ENCODE results near the gene HS6ST2.
A peak's percentile ranks its signal among the peaks of the same experiment; 100 is the strongest.

Gene HS6ST2

GRCh38 chrX:132664273-132664672 is 294.2 kb downstream of the HS6ST2 start:
- H3K4me3 ChIP-seq (replicated peaks; ENCODE audit: low read depth, low read length) = no peak overlapping the region
- TF ChIP-seq, protein P1, sequence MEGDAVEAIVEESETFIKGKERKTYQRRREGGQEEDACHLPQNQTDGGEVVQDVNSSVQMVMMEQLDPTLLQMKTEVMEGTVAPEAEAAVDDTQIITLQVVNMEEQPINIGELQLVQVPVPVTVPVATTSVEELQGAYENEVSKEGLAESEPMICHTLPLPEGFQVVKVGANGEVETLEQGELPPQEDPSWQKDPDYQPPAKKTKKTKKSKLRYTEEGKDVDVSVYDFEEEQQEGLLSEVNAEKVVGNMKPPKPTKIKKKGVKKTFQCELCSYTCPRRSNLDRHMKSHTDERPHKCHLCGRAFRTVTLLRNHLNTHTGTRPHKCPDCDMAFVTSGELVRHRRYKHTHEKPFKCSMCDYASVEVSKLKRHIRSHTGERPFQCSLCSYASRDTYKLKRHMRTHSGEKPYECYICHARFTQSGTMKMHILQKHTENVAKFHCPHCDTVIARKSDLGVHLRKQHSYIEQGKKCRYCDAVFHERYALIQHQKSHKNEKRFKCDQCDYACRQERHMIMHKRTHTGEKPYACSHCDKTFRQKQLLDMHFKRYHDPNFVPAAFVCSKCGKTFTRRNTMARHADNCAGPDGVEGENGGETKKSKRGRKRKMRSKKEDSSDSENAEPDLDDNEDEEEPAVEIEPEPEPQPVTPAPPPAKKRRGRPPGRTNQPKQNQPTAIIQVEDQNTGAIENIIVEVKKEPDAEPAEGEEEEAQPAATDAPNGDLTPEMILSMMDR (IDR thresholded peaks at IDR 0.05; ENCODE audit: low read length, missing control alignments) = no peak
- DNase-seq (ENCODE audit: low read depth) = no peak

DNA sequence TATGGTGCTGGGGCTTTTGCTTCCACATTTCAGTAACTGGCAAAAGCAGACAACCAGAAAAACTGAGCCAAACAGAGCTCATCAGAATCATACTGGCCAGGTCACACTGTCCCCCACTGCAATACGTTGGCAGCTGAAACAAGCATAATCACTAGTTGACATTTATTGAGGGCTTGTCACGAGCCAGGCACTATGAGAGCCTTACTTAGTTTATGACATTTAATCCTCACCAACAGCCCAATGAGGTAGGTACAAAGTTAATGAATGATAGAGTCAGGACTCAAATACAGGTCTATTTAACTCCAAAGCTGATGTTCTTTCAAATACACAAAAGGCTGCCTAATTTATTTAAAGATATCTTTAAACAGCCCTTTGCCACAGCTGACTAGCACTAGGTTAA is 295.6 kb downstream of the HS6ST2 start:
- H3K4me3 ChIP-seq (replicated peaks; ENCODE audit: low read depth, low read length) = no peak overlapping the region
- TF ChIP-seq, protein P1 (IDR thresholded peaks at IDR 0.05; ENCODE audit: low read length, missing control alignments) = no peak
- DNase-seq (ENCODE audit: low read depth) = no peak

- TF ChIP-seq, protein P1 (IDR thresholded peaks at IDR 0.05; ENCODE audit: low read length, missing control alignments) = no peak
- no peak for DNase-seq (ENCODE audit: low read depth)
- H3K4me3 ChIP-seq (replicated peaks; ENCODE audit: low read depth, low read length) = no peak overlapping the region
These were observed 300.6 kb downstream of the HS6ST2 start for GRCh38 chrX:132657876-132658275.

GRCh38 chrX:132652871-132653270 is 305.6 kb downstream of the HS6ST2 start:
- H3K4me3 ChIP-seq (replicated peaks; ENCODE audit: low read depth, low read length) = no peak overlapping the region
- TF ChIP-seq, protein P1 (IDR thresholded peaks at IDR 0.05; ENCODE audit: low read length, missing control alignments) = no peak
- no peak for DNase-seq (ENCODE audit: low read depth)

- TF ChIP-seq, protein P1 (IDR thresholded peaks at IDR 0.05; ENCODE audit: low read length, missing control alignments) = no peak
- DNase-seq (ENCODE audit: low read depth) = no peak
- H3K4me3 ChIP-seq (replicated peaks; ENCODE audit: low read depth, low read length) = no peak overlapping the region
These were observed 306.9 kb downstream of the HS6ST2 start for GRCh38 chrX:132651421-132652086.

DNA sequence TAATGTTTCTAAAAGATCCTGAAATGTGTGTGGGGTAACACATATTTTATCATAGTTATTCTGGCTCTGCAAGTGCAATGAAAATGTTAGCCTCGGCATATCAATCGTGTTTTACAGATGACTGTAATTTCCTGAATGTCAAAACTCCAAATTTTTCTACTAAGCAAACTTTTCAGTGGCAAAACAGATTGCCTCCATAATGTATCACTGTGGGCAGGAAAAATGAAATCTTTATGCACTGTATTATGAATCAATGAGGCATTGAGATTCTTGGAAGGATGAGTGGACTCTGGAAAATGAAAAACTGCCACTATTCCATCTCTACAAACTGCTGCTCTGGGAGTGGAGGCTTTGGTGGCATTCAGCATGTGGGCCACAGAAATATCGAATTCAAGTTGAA is 309.5 kb downstream of the HS6ST2 start:
- no peak overlapping the region for H3K4me3 ChIP-seq (replicated peaks; ENCODE audit: low read depth, low read length)
- peak; percentile 36 for DNase-seq (ENCODE audit: low read depth)
- TF ChIP-seq, protein P1 (IDR thresholded peaks at IDR 0.05; ENCODE audit: low read length, missing control alignments) = no peak

DNA sequence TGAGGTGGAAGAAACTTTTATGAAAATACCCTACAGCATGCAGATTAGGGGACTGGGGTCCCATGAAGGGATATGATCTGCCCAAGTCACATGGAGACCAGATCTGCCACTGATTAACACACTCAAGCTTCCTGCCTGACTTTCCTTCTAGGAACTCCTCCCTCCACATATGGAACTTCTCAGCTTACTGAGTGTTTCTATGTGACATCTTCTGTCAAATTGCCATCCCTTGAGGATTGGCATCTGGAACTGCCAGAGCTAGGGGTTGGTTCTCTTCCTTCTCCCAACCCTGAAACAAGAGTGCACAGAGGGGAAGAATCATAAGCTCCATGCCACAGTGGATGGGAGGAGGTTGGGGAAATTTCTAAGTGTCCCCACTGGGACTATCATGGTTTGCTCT is 319.0 kb downstream of the HS6ST2 start:
- H3K4me3 ChIP-seq (replicated peaks; ENCODE audit: low read depth, low read length) = no peak overlapping the region
- no peak for DNase-seq (ENCODE audit: low read depth)
- TF ChIP-seq, protein P1 (IDR thresholded peaks at IDR 0.05; ENCODE audit: low read length, missing control alignments) = no peak
